ENCODE data around the gene KLF11.

Gene KLF11

DNA sequence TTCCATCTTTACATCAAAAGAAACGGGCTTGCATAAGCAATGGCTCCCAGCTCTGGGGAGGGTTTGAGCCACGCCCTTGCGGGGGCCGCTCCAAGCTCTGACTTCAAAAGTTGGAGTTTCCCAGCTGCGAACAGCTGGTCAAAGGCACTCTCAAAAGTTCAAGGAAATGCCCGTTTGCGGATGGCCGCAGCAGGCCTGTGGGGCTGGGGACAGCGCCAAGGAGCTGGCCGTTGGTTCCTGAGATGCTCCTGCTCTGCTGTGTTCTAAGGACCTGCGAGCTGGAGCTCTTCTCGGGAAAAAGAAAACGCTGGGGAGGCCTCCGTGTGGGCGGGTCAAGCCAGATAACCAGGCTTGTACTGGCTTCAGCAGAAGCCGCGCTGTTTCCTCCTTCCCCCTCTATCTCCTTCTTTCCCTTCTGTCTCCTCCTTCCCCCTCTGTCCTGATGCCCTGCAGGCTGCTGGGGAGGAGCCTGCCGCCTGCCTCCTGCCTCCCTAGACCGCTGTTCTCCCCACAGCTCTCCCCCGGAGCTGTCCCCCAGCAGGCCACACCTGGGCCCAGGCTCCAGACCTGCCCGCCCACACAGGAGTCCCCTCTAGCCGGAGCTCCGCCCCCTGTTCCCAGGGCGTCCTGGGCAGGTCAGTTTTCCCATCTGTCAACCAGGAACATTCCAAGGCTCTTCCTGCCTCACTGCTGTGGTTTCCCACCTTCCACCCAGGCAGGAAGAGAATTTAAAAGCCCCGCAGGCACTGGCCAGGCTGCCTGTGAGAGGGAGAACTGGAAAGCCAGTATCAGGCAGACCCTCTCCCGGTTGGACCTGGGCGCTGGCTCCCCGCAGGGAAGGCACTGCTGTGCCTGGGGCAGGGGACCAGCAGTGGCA is 14.1 kb downstream of the KLF11 start:
- in situ Hi-C loops (cut with MboI; ENCODE audit: low pct_unique_long_range_greater_than_20kb, low sequenced_read_pairs): loop anchor here (10.0 kb wide), 1 partner anchor 263 kb away; no protein-coding TSS in a partner anchor
- peak; percentile 55 for DNase-seq

DNA sequence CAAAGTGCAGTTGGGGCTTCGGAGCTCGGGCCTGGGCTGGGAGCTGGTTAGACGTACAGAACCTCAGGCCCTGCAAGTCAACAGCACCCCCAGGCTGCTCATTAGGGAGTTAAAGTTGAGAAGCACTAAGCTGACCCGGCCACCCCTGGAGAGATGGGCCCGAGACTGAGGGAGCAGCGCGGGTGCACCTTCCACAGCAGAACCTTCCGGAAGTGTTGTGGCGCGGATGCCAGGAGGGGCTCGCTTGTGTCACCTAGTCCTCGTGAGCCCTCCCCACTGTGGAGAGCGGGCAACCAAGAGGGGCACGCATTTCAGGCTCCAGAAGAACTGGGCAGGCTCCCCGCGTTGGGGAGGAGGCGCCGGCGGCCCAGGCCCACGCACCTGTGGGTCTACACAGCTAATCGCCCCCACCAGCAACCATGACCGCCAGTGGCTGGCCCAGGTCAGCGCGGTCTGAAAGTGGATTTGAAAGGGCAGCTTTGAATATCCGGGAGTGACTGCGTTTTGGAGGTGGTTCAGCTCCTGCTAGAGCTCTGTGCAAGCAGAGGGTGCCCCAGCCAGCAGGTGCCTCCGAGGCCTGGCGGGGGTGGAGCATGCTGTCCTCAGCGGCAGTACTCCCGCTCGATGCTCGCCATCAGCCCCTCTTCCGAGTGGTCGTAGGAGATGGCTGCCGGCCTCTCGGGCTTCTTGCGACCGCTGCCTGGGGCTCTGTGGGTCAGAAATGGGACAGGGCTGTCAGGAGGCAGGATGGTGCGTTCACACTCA is 15.1 kb downstream of the KLF11 start:
- DNase-seq: no peak
- in situ Hi-C loops (cut with MboI; ENCODE audit: low pct_unique_long_range_greater_than_20kb, low sequenced_read_pairs): loop anchor here (10.0 kb wide), 1 partner anchor 264 kb away; no protein-coding TSS in a partner anchor

DNA sequence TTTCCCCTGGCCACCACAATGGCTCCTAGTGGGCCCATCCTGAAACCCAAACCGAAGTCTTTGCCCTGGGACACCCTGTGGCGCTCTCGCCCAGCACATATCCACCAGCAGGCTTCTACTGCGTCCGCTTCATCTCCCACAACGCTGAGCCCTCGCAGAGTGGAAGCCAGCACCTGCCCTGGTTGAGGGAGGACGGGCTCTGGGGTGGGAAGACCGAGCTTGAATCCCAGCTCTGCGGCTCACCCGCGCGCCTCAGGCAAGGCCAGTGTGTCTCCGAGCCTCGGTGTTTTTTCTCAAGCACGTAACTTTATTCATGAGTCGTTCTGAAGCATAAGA is 15.6 kb downstream of the KLF11 start:
- in situ Hi-C loops (cut with MboI; ENCODE audit: low pct_unique_long_range_greater_than_20kb, low sequenced_read_pairs): loop anchor here (10.0 kb wide), 1 partner anchor 264 kb away; no protein-coding TSS in a partner anchor
- no peak for DNase-seq

DNA sequence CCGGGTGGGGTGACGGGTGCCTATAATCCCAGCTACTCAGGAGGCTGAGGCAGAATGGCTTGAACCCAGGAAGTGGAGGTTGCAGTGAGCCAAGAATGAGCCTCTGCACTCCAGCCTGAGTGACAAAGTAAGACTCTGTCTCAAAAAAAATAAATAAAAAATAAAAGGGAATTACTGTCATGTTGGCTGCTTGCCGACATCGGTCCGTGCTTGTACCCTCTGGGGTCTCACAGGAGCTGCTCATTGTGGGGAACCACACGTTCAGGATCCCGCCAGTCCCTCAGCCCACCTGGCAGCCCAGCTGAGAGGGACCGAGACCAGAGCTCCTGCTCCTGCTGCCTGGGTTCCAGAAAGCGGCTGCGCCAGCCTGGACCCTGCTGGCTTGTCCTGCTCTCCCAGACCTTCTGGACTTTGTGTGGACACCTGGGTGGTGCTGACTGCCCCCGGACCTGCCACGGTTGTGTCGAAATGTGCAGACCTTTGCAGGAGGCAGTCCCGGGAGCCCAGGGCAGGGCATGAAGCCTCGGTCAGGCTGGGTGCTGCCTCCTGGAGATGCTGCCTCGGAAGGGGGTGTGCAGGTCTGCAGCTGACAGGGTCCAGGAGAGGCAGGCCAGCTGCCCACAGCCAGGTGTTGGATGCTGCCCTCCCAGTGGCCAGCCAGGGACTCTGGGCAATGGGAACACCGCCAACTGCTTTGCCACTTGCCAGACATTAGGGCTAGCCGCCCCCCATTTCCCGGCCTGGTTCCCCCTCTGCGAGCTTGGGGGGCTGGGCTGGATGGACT is 16.4 kb downstream of the KLF11 start:
- in situ Hi-C loops (cut with MboI; ENCODE audit: low pct_unique_long_range_greater_than_20kb, low sequenced_read_pairs): loop anchor here (10.0 kb wide), 1 partner anchor 265 kb away; no protein-coding TSS in a partner anchor
- DNase-seq: no peak

DNA sequence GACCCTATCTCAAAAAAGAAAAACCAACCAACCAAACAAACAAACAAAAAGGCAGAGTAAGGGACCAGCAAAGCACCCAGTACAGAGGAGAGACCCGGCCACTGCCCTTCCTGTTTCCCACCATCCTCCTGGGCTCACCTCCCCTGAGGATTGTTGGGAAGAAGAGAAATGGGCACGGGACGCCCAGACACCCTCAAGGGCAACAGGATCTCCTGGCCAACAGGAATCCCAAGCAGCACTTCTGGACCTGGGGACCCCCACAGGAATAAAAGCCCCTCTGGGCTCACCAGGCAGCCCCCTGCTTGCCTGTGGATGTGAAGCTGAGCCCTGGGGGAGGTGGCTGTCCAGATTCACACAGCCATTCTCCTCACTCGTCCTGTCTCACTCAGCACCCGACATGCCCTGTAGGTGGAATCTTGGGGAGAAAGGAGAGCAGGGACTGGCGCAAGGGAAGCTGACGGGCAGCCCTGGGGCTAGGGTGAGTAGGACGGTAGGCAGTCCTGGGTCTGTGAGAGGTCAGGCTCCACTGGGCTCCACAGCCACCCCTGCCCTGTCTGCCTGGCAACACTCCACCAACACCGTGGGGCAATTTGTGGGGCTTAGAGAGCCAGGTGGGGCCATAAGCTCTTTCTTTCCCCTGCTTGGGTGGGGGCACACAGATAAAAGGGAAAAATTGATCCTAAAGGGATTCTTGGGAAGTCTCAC is 18.0 kb downstream of the KLF11 start:
- DNase-seq: no peak
- in situ Hi-C loops (cut with MboI; ENCODE audit: low pct_unique_long_range_greater_than_20kb, low sequenced_read_pairs): no loop called here

DNA sequence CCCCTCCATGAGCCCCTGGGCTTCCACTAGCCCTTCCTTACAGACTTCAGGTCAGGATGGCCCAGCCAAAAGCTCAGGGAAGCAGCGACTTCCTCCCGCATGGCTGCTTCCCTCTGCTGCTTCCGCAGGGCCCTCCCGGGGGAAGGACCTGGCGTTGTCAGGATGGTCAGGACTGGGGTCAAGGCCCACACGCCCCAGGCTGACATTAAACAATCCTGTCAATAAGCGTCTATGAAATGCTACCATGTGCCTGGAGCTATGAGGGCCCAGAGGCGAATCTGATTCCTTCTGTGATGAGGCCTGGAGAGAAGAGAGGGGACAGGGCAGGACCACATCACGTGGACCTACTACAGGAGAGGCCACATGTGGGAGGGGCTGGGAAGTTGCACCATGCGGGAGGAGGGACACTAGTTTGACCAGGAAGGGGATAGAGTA is 19.6 kb downstream of the KLF11 start:
- DNase-seq: no peak
- in situ Hi-C loops (cut with MboI; ENCODE audit: low pct_unique_long_range_greater_than_20kb, low sequenced_read_pairs): no loop called here

DNA sequence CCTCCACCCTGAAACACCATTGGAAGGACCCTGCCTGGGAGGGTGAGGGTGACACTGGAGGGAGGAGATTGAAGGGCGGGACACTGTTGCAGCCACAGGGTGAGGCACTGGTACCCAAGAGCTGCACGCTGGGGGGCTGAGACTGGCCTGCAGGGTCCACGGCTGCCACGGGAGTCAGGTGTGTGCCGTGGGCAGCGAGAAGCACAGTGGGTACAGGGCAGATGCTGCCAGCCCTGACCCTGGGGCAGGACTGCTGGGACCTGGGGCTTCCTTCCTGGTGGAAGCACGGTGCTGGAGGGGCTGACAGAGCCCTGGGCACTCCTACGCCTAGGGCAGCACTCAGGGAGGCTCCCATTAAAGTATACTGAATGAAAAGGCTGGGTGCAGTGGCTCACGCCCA is 20.2 kb downstream of the KLF11 start:
- in situ Hi-C loops (cut with MboI; ENCODE audit: low pct_unique_long_range_greater_than_20kb, low sequenced_read_pairs): no loop called here
- no peak for DNase-seq

DNA sequence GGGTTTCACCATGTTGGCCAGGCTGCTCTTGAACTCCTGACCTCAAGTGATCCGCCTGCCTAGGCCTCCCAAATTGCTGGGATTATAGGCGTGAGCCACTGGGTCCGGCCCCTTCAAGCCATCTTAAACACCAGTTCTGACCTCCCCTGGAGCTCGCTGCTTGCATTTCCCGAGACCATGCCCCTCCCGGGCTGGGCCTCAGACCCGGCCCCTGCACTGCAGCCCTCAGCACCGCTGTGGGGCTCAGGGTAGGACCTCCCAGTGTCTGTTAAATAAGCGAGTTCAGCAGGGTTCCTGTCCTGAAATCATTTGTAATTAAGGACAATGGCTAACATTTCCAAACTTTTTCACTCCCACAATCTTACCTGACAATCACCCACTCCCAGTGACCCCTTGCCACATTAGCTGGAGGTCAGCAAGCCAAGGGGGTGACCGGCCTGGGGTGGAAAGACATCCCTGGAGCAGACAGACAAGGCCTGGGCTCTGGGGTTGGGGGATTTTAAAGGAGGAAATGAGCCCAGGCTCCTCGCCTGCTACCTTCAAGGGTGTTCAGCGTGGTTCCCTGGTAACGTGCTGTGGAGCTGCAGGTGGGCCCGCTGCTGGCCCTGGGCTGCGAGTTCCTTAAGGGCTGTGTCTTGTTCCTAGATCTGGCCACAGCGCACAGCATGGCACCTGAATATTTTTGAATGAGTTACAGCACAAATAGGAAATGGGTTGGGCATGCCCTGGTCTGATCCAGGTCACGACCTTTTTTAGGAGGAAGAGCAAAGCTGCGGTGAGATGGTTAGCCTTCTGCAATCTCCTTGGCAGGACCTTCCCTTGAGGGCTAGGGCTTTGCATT is 21.8 kb downstream of the KLF11 start:
- DNase-seq: no peak
- in situ Hi-C loops (cut with MboI; ENCODE audit: low pct_unique_long_range_greater_than_20kb, low sequenced_read_pairs): no loop called here

DNA sequence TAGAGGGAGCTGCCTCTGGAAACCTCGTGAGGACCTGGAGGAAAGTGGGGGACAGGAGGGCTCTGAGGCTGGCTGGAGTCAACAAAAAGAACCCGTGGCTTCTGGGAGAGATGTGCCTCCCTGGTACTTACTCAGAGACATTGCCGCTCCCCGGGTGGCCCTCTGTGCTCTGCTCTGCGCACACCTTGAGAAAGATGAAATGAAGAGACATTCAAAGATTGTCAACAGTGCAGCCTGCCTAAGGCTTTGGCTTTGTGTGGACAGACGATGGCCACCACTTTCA is 22.4 kb downstream of the KLF11 start:
- in situ Hi-C loops (cut with MboI; ENCODE audit: low pct_unique_long_range_greater_than_20kb, low sequenced_read_pairs): no loop called here
- DNase-seq: no peak

DNA sequence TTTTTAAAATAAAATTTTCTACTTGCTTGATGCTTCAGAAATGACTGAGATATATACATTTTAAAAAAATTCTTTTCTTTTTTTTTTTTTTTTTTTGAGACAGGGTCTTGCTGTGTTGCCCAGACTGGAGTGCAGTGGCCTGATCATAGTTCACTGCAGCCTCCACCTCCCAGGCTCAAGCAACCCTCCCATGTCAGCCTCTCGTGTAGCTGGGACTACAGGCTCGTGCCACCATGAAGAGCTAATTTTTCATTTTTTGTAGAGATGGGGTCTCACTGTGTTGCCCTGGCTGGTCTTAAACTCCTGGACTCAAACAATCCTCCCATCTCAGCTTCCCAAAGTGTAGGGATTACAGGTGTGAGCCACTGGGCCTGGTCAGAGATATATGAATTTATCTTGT is 24.0 kb downstream of the KLF11 start:
- in situ Hi-C loops (cut with MboI; ENCODE audit: low pct_unique_long_range_greater_than_20kb, low sequenced_read_pairs): no loop called here
- DNase-seq: no peak

DNA sequence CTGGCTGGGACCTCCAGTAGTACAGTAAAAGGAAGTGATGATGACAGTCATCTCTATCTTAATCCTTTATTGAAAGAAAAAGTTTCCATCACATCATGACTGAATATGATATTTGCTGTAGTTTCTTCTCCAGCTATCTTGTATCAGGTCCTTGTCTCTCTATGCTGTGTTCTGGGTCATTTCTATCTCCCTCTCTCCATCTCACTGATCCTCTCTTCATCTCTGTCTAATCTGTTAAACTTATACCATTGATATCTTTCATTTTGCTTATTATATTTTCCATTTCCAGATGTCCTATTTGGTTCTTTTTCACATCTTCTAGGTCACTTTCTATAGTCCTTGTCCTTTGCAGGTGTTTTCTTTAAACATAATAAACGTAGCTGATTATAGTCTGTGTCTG is 24.5 kb downstream of the KLF11 start:
- in situ Hi-C loops (cut with MboI; ENCODE audit: low pct_unique_long_range_greater_than_20kb, low sequenced_read_pairs): no loop called here
- no peak for DNase-seq

DNA sequence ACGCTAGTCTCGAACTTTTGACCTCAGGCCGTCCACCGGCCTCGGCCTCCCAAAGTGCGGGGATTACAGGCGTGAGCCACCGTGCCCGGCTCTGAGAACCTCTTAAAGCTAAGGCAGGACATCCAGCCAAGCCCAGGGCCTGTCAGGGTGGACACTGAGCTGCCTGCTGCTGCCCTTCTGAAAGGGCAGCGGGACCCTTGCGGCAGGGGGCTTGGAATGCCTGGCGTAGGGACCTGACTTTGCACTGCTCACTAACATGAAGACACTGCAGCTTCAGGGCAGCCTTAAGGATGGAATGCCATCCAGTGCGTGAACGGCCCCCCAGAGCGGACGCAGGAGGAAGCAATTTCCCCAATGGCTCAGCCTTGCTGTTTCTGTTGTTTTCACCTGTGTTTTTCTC is 27.8 kb downstream of the KLF11 start:
- in situ Hi-C loops (cut with MboI; ENCODE audit: low pct_unique_long_range_greater_than_20kb, low sequenced_read_pairs): no loop called here
- no peak for DNase-seq

DNA sequence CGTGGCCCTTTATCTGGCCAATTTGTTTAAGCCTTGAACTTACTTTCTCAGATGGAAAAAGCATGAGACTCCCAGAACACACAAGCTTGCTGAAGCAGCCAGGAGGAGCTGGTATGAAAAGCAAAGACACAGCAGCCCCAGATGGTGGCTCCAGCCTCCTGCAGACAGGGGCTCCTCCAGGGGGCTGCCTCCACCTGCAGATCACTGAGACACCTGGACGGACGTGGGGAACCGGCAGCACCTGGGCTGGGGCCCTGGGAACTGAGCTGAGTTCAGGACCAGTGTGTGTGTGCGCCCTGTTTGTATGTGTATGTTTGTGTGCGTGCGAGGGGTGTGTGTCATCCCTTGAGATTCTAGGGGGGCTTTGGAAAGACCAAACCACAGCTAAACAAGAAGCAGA is 28.2 kb downstream of the KLF11 start:
- in situ Hi-C loops (cut with MboI; ENCODE audit: low pct_unique_long_range_greater_than_20kb, low sequenced_read_pairs): no loop called here

DNA sequence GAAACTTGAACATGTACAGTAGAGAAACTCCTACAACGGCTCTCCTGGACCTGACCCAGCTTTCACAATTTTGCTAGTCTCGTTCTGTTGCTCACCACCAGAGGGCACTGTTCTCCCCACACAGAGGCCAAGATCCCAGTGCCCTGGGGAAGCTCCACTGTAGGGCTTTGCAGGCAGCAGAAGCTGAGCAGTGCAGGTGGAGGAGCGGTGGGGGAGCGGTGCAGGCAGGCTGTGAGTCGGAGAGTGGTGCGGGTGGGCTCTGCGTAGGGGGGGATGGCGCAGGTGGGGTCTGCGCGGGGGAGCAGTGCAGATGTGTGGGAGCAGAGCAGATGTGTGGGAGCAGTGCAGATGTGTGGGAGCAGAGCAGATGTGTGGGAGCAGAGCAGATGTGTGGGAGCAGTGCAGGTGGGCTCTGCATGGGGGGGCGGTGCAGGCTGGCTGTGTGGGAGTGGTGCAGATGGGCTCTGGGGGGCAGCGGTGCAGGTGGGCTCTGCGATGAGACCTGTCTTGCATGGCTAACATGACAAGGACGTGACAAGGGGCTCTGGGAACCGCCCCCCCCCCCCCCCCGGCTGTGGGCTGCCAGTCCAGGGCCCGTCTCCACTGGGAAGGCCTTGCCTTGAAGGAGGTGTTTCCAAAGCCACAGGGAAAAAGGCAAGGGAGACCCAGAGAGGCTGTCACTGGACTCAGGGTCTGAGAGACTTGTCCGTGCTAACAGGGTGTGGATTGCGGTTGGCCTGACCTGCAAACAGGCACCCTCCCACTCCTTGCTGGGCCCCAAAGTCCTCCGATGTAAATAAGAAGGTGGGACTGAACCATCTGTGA is 29.5 kb downstream of the KLF11 start:
- in situ Hi-C loops (cut with MboI; ENCODE audit: low pct_unique_long_range_greater_than_20kb, low sequenced_read_pairs): no loop called here
- peak; percentile 93 for DNase-seq

More for the DNA sequence above, 28.2 kb downstream of the KLF11 start:
- DNase-seq: no peak

DNA sequence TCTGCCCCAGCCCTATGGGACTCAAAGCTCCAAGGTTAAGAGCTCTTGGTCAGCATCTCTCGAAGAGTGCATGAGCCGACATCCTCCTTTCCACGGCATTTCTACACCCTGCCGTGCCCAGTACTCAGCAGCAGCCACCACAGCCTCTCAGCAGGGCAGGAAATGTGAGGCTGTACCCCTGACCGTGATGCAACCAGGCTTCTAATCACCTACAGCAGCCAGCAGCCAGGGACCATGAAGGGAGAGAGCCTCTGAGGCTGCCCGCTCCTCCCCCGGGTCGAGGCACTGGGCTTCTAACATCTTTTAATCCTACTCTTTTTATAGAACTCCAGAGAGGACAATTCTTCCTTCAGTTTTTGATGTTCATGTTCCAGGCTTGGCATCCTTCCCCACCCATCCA is 30.4 kb downstream of the KLF11 start:
- in situ Hi-C loops (cut with MboI; ENCODE audit: low pct_unique_long_range_greater_than_20kb, low sequenced_read_pairs): no loop called here
- DNase-seq: no peak

DNA sequence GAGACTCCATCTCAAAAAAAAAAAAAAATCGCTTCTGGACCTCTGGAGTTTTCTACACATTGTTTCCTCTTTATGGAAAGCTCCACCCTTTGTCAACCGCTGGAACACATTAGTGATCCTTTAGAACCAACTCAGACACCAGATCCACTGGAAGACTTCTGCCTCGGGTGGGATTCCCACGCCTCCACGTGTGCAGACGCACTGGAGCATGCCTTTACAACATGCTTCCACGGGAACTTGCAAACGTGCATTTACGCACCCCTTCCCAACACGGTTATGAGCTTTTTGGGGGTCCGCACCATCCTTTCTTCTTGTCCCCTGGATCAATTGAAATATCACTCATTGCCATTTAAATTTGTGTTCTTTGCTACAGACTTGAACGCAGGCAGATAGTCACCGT is 31.8 kb downstream of the KLF11 start:
- in situ Hi-C loops (cut with MboI; ENCODE audit: low pct_unique_long_range_greater_than_20kb, low sequenced_read_pairs): no loop called here

DNA sequence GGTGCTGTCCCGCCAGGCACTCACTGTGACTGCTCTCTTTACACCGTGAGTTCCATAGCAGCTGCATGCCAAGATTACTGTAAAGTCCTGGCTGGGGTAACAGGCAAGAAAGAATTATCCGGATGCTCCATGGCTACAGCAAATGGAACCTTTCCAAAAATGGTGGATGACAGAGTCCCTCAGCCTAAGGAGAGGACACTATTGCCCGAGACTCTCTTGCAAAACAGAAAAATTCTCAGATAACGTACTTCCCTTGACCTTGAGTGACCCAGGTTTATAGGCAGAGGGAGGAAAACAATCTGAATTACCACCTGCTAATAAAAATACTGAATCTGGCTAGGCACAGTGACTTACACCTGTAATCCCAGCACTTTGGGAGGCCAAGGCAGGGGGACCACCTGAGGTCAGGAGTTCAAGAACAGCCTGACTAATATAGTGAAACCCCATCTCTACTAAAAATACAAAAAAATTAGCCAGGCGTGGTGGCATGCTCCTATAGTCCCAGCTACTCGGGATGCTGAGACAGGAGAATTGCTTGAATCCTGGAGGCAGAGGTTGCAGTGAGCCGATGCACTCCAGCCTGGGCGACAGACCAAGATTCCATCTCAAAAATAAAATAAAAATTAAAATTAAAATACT is 32.3 kb downstream of the KLF11 start:
- no peak for DNase-seq
- in situ Hi-C loops (cut with MboI; ENCODE audit: low pct_unique_long_range_greater_than_20kb, low sequenced_read_pairs): no loop called here

More for the DNA sequence above, 31.8 kb downstream of the KLF11 start:
- DNase-seq: no peak
